ENCODE results near the gene KCNK18.

DNA sequence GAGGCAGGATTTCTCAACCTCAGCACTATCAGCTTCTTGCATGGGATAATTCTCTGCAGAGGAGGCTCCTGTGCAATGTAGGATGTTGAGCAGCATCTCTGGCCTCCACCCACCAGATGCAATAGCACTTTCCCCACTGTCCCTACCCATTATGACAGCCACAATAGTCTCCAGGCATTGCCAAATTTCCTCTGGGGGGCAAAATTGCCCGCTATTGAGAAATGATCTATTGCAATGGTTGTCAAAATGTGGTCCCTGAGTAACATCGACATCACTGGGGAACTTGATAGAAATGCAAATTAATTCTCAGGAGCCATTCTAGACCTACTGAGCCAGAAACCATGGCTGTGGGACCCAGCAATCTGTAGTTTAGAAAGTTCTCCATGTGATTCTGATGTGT lies 7.0 kb downstream of the KCNK18 start:
- TF ChIP-seq, protein P1, sequence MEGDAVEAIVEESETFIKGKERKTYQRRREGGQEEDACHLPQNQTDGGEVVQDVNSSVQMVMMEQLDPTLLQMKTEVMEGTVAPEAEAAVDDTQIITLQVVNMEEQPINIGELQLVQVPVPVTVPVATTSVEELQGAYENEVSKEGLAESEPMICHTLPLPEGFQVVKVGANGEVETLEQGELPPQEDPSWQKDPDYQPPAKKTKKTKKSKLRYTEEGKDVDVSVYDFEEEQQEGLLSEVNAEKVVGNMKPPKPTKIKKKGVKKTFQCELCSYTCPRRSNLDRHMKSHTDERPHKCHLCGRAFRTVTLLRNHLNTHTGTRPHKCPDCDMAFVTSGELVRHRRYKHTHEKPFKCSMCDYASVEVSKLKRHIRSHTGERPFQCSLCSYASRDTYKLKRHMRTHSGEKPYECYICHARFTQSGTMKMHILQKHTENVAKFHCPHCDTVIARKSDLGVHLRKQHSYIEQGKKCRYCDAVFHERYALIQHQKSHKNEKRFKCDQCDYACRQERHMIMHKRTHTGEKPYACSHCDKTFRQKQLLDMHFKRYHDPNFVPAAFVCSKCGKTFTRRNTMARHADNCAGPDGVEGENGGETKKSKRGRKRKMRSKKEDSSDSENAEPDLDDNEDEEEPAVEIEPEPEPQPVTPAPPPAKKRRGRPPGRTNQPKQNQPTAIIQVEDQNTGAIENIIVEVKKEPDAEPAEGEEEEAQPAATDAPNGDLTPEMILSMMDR (IDR thresholded peaks at IDR 0.05; ENCODE audit: low read length) = no peak
- TF ChIP-seq EZH2 (IDR thresholded peaks at IDR 0.05; ENCODE audit: borderline replicate concordance, low read length) = no peak
